Measurements from ENCODE around the gene ZIM2.

The ZIM2 gene

GRCh38 chr19:56808717-56809392 is 31.7 kb downstream of the ZIM2 start:
- no peak for DNase-seq (ENCODE audit: low read depth)

DNA sequence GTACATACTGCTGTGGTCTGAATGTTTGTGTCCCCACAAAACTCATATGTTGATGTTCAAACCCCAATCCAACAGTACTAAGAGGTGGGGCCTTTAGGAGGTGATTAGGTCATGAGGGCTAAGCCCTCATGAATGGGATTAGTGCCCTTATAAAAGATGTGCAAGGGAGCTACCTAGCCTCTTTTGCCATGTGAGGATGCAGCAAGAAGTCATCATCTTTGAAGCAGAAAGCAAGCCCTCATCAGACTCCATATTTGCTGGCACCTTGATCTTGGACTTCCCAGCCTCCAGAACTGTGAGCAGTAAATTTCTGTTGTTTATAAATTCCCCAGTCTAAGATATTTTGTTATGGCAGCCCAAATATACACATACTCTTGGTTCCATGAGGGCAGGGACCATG is 33.9 kb downstream of the ZIM2 start:
- no peak for DNase-seq (ENCODE audit: low read depth)

DNA sequence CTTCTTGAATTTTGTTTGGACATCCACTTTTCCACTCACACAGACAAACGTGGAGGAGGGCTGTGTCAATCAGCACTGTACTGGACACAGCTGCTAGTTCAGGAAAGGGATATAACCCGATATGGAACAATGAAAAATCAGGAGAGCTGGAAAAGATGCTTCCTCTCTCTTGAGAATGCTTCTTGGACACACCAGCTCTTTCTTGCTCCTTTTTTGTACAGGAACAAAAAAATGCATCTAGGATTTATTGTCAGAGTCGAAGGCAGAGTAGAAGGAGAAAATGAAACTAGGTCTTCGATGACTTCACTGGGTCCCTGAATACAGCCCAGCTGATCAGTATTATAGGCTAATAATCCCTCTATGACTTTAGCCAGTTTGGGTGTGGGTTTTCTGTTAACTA is 62.2 kb downstream of the ZIM2 start:
- DNase-seq (ENCODE audit: low read depth), result no peak

- DNase-seq (ENCODE audit: low read depth), result no peak
Measured at GRCh38 chr19:56769650-56770049, 70.9 kb downstream of the ZIM2 start.

- DNase-seq (ENCODE audit: low read depth), result no peak
Measured at GRCh38 chr19:56765137-56765536, 75.4 kb downstream of the ZIM2 start.

DNA sequence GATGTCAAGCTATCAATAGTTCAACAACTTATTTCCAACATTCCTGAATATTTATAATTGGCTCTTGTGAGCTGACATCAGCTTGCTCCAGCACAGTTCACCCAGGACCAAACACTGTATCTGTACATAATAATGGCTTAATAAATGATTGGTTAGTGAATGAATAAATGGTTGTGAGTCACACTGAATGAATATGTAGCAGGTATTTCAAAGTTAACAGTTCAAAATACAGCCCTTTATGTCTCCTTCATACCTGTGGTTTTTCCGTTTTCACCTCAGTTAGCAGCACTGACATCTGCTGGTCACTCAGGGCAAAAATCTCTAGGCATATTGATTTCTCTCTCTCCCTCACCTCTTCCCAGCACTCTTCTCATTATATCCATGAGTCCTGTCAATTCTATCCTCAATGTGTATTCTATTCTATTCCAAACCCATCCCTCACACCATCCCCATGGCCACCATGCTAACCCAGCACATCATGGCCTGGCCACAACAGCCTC is 76.3 kb downstream of the ZIM2 start:
- DNase-seq (ENCODE audit: low read depth), result no peak

GRCh38 chr19:56760842-56761241 is 79.7 kb downstream of the ZIM2 start:
- no peak for DNase-seq (ENCODE audit: low read depth)

GRCh38 chr19:56759531-56759930 is 81.0 kb downstream of the ZIM2 start:
- DNase-seq (ENCODE audit: low read depth), result no peak

DNA sequence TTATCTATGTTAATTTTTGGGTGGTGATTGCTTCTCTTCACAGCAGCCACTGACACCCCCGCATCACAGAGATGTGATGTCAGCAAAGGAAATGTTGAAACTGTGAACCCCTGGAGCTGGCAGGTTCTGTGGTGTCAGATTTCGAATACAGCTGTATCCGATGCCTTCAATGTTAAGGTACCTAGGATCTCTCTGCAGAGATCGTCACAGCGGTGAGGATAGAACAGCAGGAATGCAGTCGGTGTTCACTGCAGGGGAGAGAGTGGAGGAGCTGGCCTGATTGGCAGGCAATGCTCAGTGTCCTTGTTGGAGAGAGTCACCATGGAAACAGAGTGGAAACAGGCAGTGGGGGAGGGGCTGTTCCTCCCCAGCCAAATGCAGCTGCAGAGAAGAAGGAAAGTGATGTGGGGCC is 89.4 kb downstream of the ZIM2 start:
- no peak for DNase-seq (ENCODE audit: low read depth)

DNA sequence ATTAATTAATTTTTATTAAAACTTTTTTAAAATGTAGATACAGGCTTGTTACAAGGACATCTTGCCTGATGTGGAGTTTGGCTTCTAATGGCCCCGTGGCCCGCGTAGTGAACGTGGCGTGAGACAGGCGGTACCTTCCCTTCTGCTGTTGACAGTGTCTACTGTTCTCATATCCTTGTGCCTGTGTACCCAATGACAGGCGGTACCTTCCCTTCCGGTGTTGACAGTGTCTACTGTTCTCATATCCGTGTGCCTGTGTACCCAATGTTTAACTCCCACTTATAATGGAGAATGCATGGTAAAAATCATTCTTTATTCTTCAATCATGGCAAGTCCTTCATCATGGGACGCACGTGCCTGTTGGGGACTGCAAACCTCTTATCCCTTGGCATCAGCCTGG is 89.9 kb downstream of the ZIM2 start:
- no peak for DNase-seq (ENCODE audit: low read depth)

DNA sequence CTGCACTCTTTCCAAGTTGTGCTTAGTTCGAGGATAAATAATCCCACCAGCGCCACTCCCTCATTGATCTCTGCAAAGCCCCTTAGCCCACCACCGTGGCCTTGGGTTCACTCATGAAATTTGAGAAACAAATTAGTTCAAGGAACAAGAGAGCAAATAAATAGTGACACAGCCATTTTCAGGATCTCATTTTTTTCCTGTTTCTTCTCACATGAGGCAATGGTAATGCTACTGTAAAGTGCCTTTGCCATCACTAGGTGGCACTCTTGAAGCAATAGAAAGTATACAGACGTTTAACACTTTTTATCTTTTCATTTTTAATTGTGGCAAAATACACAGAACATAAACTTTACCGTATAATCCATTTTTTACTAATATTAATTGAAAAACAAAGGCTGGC is 92.1 kb downstream of the ZIM2 start:
- no peak for DNase-seq (ENCODE audit: low read depth)

GRCh38 chr19:56746367-56746766 is 94.2 kb downstream of the ZIM2 start:
- no peak for DNase-seq (ENCODE audit: low read depth)

GRCh38 chr19:56740501-56740900 is 100.0 kb downstream of the ZIM2 start:
- no peak for DNase-seq (ENCODE audit: low read depth)

DNA sequence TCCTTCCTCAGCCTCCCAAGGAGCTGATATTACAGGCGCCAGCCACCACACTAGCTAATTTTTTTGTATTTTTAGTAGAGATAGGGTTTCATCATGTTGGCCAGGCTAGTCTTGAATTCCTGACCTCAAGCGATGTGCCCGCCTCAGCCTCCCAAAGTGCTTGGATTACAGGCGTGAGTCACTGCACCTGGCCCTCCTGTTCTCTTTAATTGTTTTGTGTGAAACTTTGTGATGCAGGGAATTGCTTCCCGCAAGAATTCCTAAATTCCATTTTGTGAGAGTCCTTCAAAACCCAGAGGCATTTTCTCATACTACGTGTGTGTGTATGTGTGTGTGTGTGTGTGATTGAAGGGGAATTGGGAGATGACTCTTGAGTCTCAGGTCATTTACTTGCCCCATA is 104.0 kb downstream of the ZIM2 start:
- no peak for DNase-seq (ENCODE audit: low read depth)

GRCh38 chr19:56732976-56733375 is 107.5 kb downstream of the ZIM2 start:
- no peak for DNase-seq (ENCODE audit: low read depth)

DNA sequence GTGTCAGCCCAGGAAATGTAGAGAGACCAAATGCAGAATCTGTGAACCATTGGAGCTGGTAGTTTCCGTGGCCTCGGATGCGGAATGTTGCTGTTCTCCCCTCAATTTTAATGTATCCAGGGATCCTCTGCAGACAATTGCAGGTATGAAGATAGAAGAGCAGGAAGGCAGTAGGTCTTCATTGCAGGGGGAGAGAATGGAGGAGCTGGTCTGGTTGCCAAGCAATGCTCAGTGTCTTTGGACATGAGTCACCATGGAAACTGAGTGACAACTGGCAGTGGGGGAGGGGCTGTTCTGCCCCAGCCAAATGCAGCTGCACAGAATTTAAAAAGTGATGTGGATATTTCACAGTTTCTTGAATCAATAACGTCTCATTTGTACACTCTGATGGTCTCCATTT is 112.8 kb downstream of the ZIM2 start:
- DNase-seq (ENCODE audit: low read depth), result no peak

GRCh38 chr19:56725829-56726424 is 114.6 kb downstream of the ZIM2 start:
- DNase-seq (ENCODE audit: low read depth), result no peak
